ENCODE data around the gene FGF1.

- TF ChIP-seq ZNF837 (tag by site-specific recombination; IDR thresholded peaks at IDR 0.05) = no peak
- no peak for TF ChIP-seq ZNF654 (tag by site-specific recombination; IDR thresholded peaks at IDR 0.05; ENCODE audit: low read depth)
- no peak for TF ChIP-seq ELK4 (IDR thresholded peaks at IDR 0.05; ENCODE audit: borderline replicate concordance, low read depth, low read length)
- TF ChIP-seq GFI1B (tag by site-specific recombination; IDR thresholded peaks at IDR 0.05) = no peak
- TF ChIP-seq, protein P1, sequence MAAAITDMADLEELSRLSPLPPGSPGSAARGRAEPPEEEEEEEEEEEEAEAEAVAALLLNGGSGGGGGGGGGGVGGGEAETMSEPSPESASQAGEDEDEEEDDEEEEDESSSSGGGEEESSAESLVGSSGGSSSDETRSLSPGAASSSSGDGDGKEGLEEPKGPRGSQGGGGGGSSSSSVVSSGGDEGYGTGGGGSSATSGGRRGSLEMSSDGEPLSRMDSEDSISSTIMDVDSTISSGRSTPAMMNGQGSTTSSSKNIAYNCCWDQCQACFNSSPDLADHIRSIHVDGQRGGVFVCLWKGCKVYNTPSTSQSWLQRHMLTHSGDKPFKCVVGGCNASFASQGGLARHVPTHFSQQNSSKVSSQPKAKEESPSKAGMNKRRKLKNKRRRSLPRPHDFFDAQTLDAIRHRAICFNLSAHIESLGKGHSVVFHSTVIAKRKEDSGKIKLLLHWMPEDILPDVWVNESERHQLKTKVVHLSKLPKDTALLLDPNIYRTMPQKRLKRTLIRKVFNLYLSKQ (tag by site-specific recombination; IDR thresholded peaks at IDR 0.05; ENCODE audit: borderline replicate concordance) = no peak
- no peak for TF ChIP-seq YY1 (tag by site-specific recombination; IDR thresholded peaks at IDR 0.05)
These were observed 84.5 kb downstream of the FGF1 start for GRCh38 chr5:142601432-142601831.
